Glutamatergic neuron (in vitro differentiated cells): Measurements from ENCODE around the gene ACSS1. TPM values are rescaled to one million over a fixed set of nuclear protein-coding genes. Genes with fewer than 3 reads are reported as not detected.

Source experiments
- DNase-seq: peaks from one replicate; pipeline ENCODE4 v3.0.0; 2022
- H3K27ac Mint-ChIP-seq: one replicate; pipeline ENCODE4 v1.8.0; 2020; ENCODE audit warnings: mild to moderate bottlenecking, mixed read lengths, inconsistent platforms; ENCODE audit not compliant: unreplicated experiment
- H3K27me3 Mint-ChIP-seq: one replicate; pipeline ENCODE4 v1.8.0; 2020; ENCODE audit warnings: mild to moderate bottlenecking, moderate library complexity, mixed read lengths, inconsistent platforms; ENCODE audit not compliant: unreplicated experiment
- H3K36me3 Mint-ChIP-seq: one replicate; pipeline ENCODE4 v1.8.0; 2020; ENCODE audit warnings: mild to moderate bottlenecking, mixed read lengths, inconsistent platforms; ENCODE audit not compliant: unreplicated experiment
- H3K4me1 Mint-ChIP-seq: one replicate; pipeline ENCODE4 v1.8.0; 2020; ENCODE audit warnings: mild to moderate bottlenecking, low read depth, mixed read lengths, inconsistent platforms; ENCODE audit not compliant: unreplicated experiment
- H3K4me3 Mint-ChIP-seq: one replicate; pipeline ENCODE4 v1.8.0; 2020; ENCODE audit warnings: mild to moderate bottlenecking, mixed read lengths, inconsistent platforms; ENCODE audit not compliant: unreplicated experiment
- H3K9me3 Mint-ChIP-seq: one replicate; pipeline ENCODE4 v1.8.0; 2020; ENCODE audit warnings: mild to moderate bottlenecking, moderate library complexity, mixed read lengths, inconsistent platforms; ENCODE audit not compliant: unreplicated experiment
- CTCF ChIP-seq: fragments of 200-600 bp; sonication (generic); IDR thresholded peaks from one replicate; pipeline ENCODE4 v1.5.0; 2021; ENCODE audit not compliant: partially characterized antibody, unreplicated experiment
- total RNA-seq: library from RNA; stranded (reverse); fragmentation: NEBNext Ultra II Directional; extraction: Animal tissue kit (Norgen Biotek cat#: 25700); gene quantifications from one replicate; pipeline ENCODE4 v1.2.1, GENCODE V29; 2021; ENCODE audit not compliant: unreplicated experiment

ACSS1 gene
- total RNA-seq, 1 donor from 2014 or later: not detected

- Mint-ChIP-seq H3K9me3 (peaks cover 2% of the 10 kb centered on the region), H3K4me1 (no peaks in the 10 kb centered on the region), H3K27ac (no peak overlapping the region), H3K27me3 (peaks cover 9% of the 10 kb centered on the region), H3K4me3 (no peak overlapping the region), H3K36me3 (no peaks in the 10 kb centered on the region)
- no peak for DNase-seq
- no peak for TF ChIP-seq CTCF
These were observed 48.5 kb downstream of the ACSS1 start for GRCh38 chr20:25009218-25010145.

DNA sequence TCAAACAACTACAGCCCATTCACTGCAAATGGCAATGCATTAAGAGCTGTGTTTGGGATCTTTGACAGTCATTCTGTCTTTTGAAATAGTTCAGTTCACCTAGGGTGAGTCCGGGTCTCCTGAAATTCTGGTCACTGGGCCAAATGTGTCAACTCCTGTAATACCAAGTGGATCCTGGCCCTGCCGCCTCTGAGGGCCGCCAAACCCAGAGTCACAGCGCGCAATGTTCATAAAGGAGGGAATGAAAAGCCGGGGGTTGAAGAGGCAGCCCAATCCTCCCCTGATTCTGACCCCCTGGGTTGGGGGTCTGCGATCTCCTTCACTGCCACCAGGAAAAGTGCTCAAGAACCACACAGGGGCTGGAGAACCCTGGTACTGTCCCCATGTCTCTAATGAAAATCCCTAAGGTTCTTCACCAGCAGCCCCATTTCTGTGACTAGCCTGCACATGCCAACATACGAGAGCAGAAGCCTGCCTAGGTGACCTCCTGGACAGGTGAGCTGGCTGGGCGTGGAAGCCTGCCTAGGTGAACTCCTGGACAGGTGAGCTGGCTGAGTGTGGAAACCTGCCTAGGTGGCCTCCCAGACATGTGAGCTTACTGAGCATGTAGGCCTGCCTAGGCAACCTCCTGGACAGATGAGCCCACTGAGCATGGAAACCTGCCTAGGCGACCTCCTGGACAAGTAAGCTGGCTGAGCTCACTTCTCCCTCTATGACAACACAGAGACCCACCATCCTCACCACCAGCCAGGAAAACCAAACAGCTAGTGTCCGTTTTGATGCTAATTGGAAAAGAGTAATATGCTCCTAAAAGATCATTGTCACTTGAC is 49.3 kb downstream of the ACSS1 start:
- no peak overlapping the region for H3K4me3 Mint-ChIP-seq
- TF ChIP-seq CTCF: no peak
- H3K27me3 Mint-ChIP-seq: peaks cover 10% of the 10 kb centered on the region
- H3K36me3 Mint-ChIP-seq: no peaks in the 10 kb centered on the region
- H3K27ac Mint-ChIP-seq: no peak overlapping the region
- H3K4me1 Mint-ChIP-seq: no peaks in the 10 kb centered on the region
- H3K9me3 Mint-ChIP-seq: peaks cover 2% of the 10 kb centered on the region
- DNase-seq: no peak

- TF ChIP-seq CTCF: no peak
- no peaks in the 10 kb centered on the region for H3K9me3 Mint-ChIP-seq
- H3K4me3 Mint-ChIP-seq: no peak overlapping the region
- no peak overlapping the region for H3K27ac Mint-ChIP-seq
- H3K36me3 Mint-ChIP-seq: no peaks in the 10 kb centered on the region
- no peaks in the 10 kb centered on the region for H3K4me1 Mint-ChIP-seq
- no peak for DNase-seq
- H3K27me3 Mint-ChIP-seq: peaks cover 10% of the 10 kb centered on the region
These were observed 50.2 kb downstream of the ACSS1 start for GRCh38 chr20:25007491-25008305.

DNA sequence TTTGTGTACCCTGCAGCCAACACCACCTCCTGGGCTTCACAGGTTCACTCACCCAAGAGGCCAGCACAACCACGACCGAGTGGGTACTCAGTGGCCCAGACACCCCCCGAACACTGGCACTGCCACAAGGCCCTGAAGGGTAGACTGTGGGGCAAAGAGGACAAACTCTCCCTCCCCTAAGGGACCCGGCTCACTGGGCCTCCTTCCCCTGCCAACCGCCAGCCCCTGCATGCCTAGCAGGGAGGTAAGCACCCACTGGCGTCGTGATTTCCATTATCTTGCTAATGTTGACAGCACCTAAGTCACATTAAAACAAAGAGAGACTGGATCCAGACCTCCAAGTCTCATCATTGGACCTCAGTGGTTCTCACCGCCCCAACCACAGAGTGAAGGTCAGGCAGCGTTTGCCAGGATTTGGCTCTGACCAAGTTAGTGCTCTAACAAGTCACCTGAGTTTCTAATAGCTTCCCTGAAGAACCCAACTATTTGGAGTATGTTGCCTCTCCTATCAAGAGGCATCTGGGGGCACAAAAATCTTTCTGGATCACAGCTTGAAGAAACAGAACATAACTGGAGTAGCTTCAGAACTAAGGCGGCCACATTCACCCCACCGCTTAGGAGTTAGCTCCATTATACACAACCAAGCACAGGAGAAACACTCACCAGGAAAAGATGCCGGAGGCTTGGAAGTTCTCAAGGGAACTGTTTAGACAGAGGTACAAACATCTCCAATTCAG is 51.3 kb downstream of the ACSS1 start:
- no peak for DNase-seq
- TF ChIP-seq CTCF: no peak
- Mint-ChIP-seq H3K4me3 (no peak overlapping the region), H3K9me3 (no peaks in the 10 kb centered on the region), H3K27ac (no peak overlapping the region), H3K36me3 (no peaks in the 10 kb centered on the region), H3K27me3 (peaks cover 10% of the 10 kb centered on the region), H3K4me1 (no peaks in the 10 kb centered on the region)
